DOHH2 (cell line): Measurements from ENCODE around the gene SLC6A12.

Experiments
- H3F3A ChIP-seq: fragments of 200-600 bp; sonication (generic), shearing (Covaris generic); 2 replicates; pipeline ENCODE4 v1.6.0; 2016; ENCODE audit warnings: antibody characterized with exemption, mild to moderate bottlenecking; ENCODE audit not compliant: control insufficient read depth, insufficient read depth
- H3K27ac ChIP-seq: fragments of 200-600 bp; sonication (generic); 2 replicates; pipeline ENCODE4 v1.5.1; 2014; ENCODE audit warnings: low read depth, mild to moderate bottlenecking, low read length, moderate library complexity
- H3K27me3 ChIP-seq: fragments of 200-600 bp; sonication (generic); 2 replicates; pipeline ENCODE4 v1.6.1; 2014; ENCODE audit warnings: mild to moderate bottlenecking, low read length, mixed read lengths; ENCODE audit not compliant: control insufficient read depth
- H3K36me3 ChIP-seq: fragments of 200-600 bp; sonication (generic); 2 replicates; pipeline ENCODE4 v1.6.1; 2014; ENCODE audit warnings: mild to moderate bottlenecking, low read length, moderate library complexity, mixed read lengths; ENCODE audit not compliant: control insufficient read depth
- H3K4me1 ChIP-seq: fragments of 200-600 bp; sonication (generic); 2 replicates; pipeline ENCODE4 v1.6.1; 2014; ENCODE audit warnings: mild to moderate bottlenecking, low read length, mixed read lengths; ENCODE audit not compliant: control insufficient read depth
- H3K4me2 ChIP-seq: fragments of 200-600 bp; sonication (generic); 2 replicates; pipeline ENCODE4 v1.6.0; 2014; ENCODE audit warnings: mild to moderate bottlenecking, low read length, moderate library complexity
- H3K4me3 ChIP-seq: fragments of 200-600 bp; sonication (generic); 2 replicates; pipeline ENCODE4 v1.5.1; 2014; ENCODE audit warnings: mild to moderate bottlenecking, low read length, mixed read lengths
- H3K79me2 ChIP-seq: fragments of 200-600 bp; sonication (generic); 2 replicates; pipeline ENCODE4 v1.6.1; 2014; ENCODE audit warnings: mild to moderate bottlenecking, low read length, mixed read lengths; ENCODE audit not compliant: control insufficient read depth
- H3K9me2 ChIP-seq: fragments of 200-600 bp; sonication (generic); replicated peaks from 2 replicates; pipeline ENCODE4 v1.6.1; 2014; ENCODE audit warnings: mild to moderate bottlenecking, low read length, mixed read lengths; ENCODE audit not compliant: control insufficient read depth
- H3K9me3 ChIP-seq: fragments of 200-600 bp; sonication (generic); 2 replicates; pipeline ENCODE4 v1.6.1; 2014; ENCODE audit warnings: antibody characterized with exemption, low read length, mixed read lengths; ENCODE audit not compliant: control insufficient read depth, insufficient read depth
- H4K20me1 ChIP-seq: fragments of 200-600 bp; sonication (generic); 2 replicates; pipeline ENCODE4 v1.6.0; 2014; ENCODE audit warnings: low read depth, mild to moderate bottlenecking, antibody characterized with exemption, low read length, moderate library complexity; ENCODE audit not compliant: control insufficient read depth, insufficient read depth
- EZH2phosphoT487 ChIP-seq: fragments of 200-600 bp; sonication (generic); IDR thresholded peaks from 2 replicates; pipeline ENCODE4 v1.6.1; 2017; ENCODE audit warnings: borderline replicate concordance, mild to moderate bottlenecking, antibody characterized with exemption, low read length, moderate library complexity, mixed read lengths
- TF ChIP-seq, protein P1 (sequence below): fragments of 200-600 bp; sonication (generic); IDR thresholded peaks from one replicate; pipeline ENCODE4 v1.5.1; 2014; ENCODE audit warnings: antibody characterized with exemption, mild to moderate bottlenecking, low read depth, low read length; ENCODE audit not compliant: poor library complexity, severe bottlenecking

Gene SLC6A12

DNA sequence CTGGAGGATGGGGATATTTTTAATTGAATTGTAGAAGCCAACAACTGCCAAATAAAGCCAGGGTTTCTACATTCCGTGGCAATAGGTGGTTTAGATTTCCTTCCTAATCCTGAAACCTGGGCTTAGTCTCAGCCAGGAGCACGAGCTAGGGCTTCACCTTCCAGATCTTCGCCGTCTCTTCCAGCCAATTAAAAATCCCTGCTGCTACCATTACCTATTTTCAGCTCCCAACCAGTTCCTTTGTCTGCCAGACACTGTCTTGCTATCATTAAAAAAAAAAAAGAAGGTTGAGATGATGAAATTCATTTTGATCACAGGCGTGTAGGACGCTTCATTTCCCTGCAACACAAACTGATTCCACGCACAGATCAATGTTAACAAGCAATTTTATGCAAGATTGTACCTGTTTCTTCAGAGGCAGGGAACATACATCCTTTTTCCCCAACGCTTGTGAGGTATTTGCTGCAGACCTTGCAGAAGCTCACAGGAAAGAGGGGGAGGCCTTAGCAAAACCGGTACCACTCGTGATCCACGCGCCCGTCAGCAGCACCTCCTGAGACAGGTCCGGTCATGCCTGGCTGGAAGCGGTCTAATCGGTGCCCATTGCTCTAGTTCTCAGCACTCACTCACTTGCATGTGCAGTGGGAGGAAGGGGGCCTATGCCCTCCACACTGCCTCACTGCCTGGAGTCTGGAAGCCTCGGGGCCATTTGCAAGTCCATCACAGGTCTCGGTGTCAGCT, 65.1 kb downstream of the SLC6A12 start:
- Histone ChIP-seq H3F3A (no peaks in the 10 kb centered on the region), H3K36me3 (no peaks in the 10 kb centered on the region), H3K9me2 (no peaks in the 10 kb centered on the region), H3K27me3 (no peaks in the 10 kb centered on the region), H3K79me2 (no peaks in the 10 kb centered on the region), H3K4me3 (no peak overlapping the region), H4K20me1 (no peaks in the 10 kb centered on the region), H3K4me1 (no peaks in the 10 kb centered on the region), H3K9me3 (no peaks in the 10 kb centered on the region), H3K27ac (no peak overlapping the region), H3K4me2 (no peak overlapping the region)
- no peak for TF ChIP-seq EZH2phosphoT487
- TF ChIP-seq, protein P1, sequence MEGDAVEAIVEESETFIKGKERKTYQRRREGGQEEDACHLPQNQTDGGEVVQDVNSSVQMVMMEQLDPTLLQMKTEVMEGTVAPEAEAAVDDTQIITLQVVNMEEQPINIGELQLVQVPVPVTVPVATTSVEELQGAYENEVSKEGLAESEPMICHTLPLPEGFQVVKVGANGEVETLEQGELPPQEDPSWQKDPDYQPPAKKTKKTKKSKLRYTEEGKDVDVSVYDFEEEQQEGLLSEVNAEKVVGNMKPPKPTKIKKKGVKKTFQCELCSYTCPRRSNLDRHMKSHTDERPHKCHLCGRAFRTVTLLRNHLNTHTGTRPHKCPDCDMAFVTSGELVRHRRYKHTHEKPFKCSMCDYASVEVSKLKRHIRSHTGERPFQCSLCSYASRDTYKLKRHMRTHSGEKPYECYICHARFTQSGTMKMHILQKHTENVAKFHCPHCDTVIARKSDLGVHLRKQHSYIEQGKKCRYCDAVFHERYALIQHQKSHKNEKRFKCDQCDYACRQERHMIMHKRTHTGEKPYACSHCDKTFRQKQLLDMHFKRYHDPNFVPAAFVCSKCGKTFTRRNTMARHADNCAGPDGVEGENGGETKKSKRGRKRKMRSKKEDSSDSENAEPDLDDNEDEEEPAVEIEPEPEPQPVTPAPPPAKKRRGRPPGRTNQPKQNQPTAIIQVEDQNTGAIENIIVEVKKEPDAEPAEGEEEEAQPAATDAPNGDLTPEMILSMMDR: no peak

DNA sequence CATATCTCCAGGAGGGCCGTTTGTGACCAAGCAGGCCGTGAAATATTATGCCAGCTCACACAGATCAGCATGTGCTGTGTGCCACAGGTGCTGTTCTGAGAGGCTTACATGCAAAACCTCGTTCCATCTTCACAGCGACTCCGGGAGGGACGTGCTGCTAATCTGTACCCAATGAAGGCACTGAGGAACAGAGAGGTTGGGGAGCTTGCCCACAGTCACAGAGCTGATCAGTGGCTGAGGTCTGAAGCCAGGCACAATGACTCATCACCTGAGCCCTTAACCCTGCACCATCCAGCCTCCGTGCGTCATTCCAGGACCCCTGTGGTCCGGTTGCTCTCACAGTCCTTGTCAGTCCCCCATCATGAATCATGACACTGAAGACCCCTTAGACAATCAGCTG, 66.7 kb downstream of the SLC6A12 start:
- H3K27me3 ChIP-seq: no peaks in the 10 kb centered on the region; the same call in 1 of the 2 replicates
- H4K20me1 ChIP-seq: no peaks in the 10 kb centered on the region
- no peaks in the 10 kb centered on the region for H3K4me1 ChIP-seq
- H3K4me3 ChIP-seq: no peak overlapping the region
- H3K9me2 ChIP-seq: no peaks in the 10 kb centered on the region
- H3K9me3 ChIP-seq: no peaks in the 10 kb centered on the region
- no peaks in the 10 kb centered on the region for H3K79me2 ChIP-seq
- no peaks in the 10 kb centered on the region for H3K36me3 ChIP-seq
- no peak overlapping the region for H3K27ac ChIP-seq
- TF ChIP-seq, protein P1: no peak
- no peak for TF ChIP-seq EZH2phosphoT487
- H3K4me2 ChIP-seq: no peak overlapping the region
- no peaks in the 10 kb centered on the region for H3F3A ChIP-seq

GRCh38 chr12:145369-145960, 68.5 kb downstream of the SLC6A12 start:
- Histone ChIP-seq H3F3A (no peaks in the 10 kb centered on the region), H3K27ac (no peak overlapping the region)
- TF ChIP-seq, protein P1: no peak
- no peak for TF ChIP-seq EZH2phosphoT487

More at GRCh38 chr12:145369-145960, 68.5 kb downstream of the SLC6A12 start:
- H3K9me2 ChIP-seq: no peaks in the 10 kb centered on the region
- no peaks in the 10 kb centered on the region for H4K20me1 ChIP-seq
- H3K4me3 ChIP-seq: no peak overlapping the region
- no peaks in the 10 kb centered on the region for H3K4me1 ChIP-seq
- H3K9me3 ChIP-seq: no peaks in the 10 kb centered on the region
- no peak overlapping the region for H3K4me2 ChIP-seq
- no peaks in the 10 kb centered on the region for H3K79me2 ChIP-seq
- no peaks in the 10 kb centered on the region for H3K36me3 ChIP-seq
- H3K27me3 ChIP-seq: no peaks in the 10 kb centered on the region; the same call in 1 of the 2 replicates
